Breast epithelium (tissue), 3 donors: ENCODE measurements around the gene SFTA2.

Experiments used
- CTCF ChIP-seq, 3 donors: fragments of 450-650 bp; IDR thresholded peaks; one replicate each; pipeline ENCODE4 v1.5.1; 2016 to 2017; ENCODE audit warnings: antibody characterized with exemption in 3 of 3, mild to moderate bottlenecking in 3 of 3, moderate library complexity in 3 of 3
- POLR2A ChIP-seq: fragments of 450-650 bp; IDR thresholded peaks from one replicate; pipeline ENCODE4 v1.6.1; 2016; ENCODE audit warnings: antibody characterized with exemption, mild to moderate bottlenecking, moderate library complexity
- POLR2AphosphoS5 ChIP-seq, 3 donors: sonication (generic); formaldehyde crosslinking; IDR thresholded peaks; one replicate each; pipeline ENCODE4 v1.6.1; 2017; ENCODE audit warnings: antibody characterized with exemption in 3 of 3

GRCh38 chr6:30913721-30914075, 18.3 kb downstream of the SFTA2 start:
- TF ChIP-seq POLR2AphosphoS5 (IDR thresholded peaks at IDR 0.05), result no peak
- no peak for TF ChIP-seq CTCF (IDR thresholded peaks at IDR 0.05)
- TF ChIP-seq POLR2A, result no peak
